Stimulated activated CD8-positive, alpha-beta memory T cell treated with anti-CD3 and anti-CD28 coated beads, Interleukin-12 subunit alpha, Interleukin-12 subunit beta, amount 100 ng/mL, for 4 hours (primary cell): Measurements from ENCODE around the gene ESAM.

ENCODE experiments used
- DNase-seq: peaks from one replicate; pipeline ENCODE4 v3.0.0-alpha.2; 2020; ENCODE audit warnings: low read depth

Gene ESAM

GRCh38 chr11:124732230-124732629, 29.9 kb downstream of the ESAM start:
- DNase-seq: no peak

- no peak for DNase-seq
Measured at GRCh38 chr11:124729571-124729970, 32.5 kb downstream of the ESAM start.

GRCh38 chr11:124728134-124728533, 34.0 kb downstream of the ESAM start:
- no peak for DNase-seq

- DNase-seq: no peak
Measured at GRCh38 chr11:124727474-124727873, 34.6 kb downstream of the ESAM start.

GRCh38 chr11:124725719-124726105, 36.4 kb downstream of the ESAM start:
- DNase-seq: no peak

GRCh38 chr11:124724979-124725718, 36.9 kb downstream of the ESAM start:
- no peak for DNase-seq

GRCh38 chr11:124722176-124722575, 39.9 kb downstream of the ESAM start:
- no peak for DNase-seq

GRCh38 chr11:124719534-124719933, 42.6 kb downstream of the ESAM start:
- DNase-seq: no peak

GRCh38 chr11:124718801-124719200, 43.3 kb downstream of the ESAM start:
- no peak for DNase-seq

GRCh38 chr11:124717786-124718651, 44.1 kb downstream of the ESAM start:
- peak; percentile 4 for DNase-seq

- no peak for DNase-seq
Measured at GRCh38 chr11:124717421-124717785, 44.7 kb downstream of the ESAM start.

GRCh38 chr11:124716591-124716990, 45.5 kb downstream of the ESAM start:
- no peak for DNase-seq

GRCh38 chr11:124712392-124712791, 49.7 kb downstream of the ESAM start:
- no peak for DNase-seq

GRCh38 chr11:124707829-124708228, 54.3 kb downstream of the ESAM start:
- no peak for DNase-seq
